ENCODE data around the gene P2RX2. TPM values are rescaled to one million over a fixed set of nuclear protein-coding genes. Genes with fewer than 3 reads are reported as not detected.

P2RX2 gene
- total RNA-seq, 1 experiment from 2014 or later, result not detected

GRCh38 chr12:132641811-132642650 is 23.5 kb downstream of the P2RX2 start:
- no peak for DNase-seq (ENCODE audit: low read depth, low spot score)
- in situ Hi-C loops (cut with HindIII; ENCODE audit: low pct_unique_long_range_greater_than_20kb, low sequenced_read_pairs), result no loop called here

GRCh38 chr12:132642846-132643835 is 24.6 kb downstream of the P2RX2 start:
- no peak for DNase-seq (ENCODE audit: low read depth, low spot score)
- in situ Hi-C loops (cut with HindIII; ENCODE audit: low pct_unique_long_range_greater_than_20kb, low sequenced_read_pairs), result no loop called here

GRCh38 chr12:132646850-132647249 is 28.3 kb downstream of the P2RX2 start:
- in situ Hi-C loops (cut with HindIII; ENCODE audit: low pct_unique_long_range_greater_than_20kb, low sequenced_read_pairs), result no loop called here
- DNase-seq (ENCODE audit: low read depth, low spot score), result no peak

- in situ Hi-C loops (cut with HindIII; ENCODE audit: low pct_unique_long_range_greater_than_20kb, low sequenced_read_pairs), result no loop called here
- DNase-seq (ENCODE audit: low read depth, low spot score), result no peak
Measured at GRCh38 chr12:132647858-132648257, 29.3 kb downstream of the P2RX2 start.

GRCh38 chr12:132648616-132649225 is 30.1 kb downstream of the P2RX2 start:
- in situ Hi-C loops (cut with HindIII; ENCODE audit: low pct_unique_long_range_greater_than_20kb, low sequenced_read_pairs), result no loop called here
- DNase-seq (ENCODE audit: low read depth, low spot score), result no peak

- in situ Hi-C loops (cut with HindIII; ENCODE audit: low pct_unique_long_range_greater_than_20kb, low sequenced_read_pairs), result no loop called here
- no peak for DNase-seq (ENCODE audit: low read depth, low spot score)
Measured at GRCh38 chr12:132649226-132649945, 30.8 kb downstream of the P2RX2 start.

- in situ Hi-C loops (cut with HindIII; ENCODE audit: low pct_unique_long_range_greater_than_20kb, low sequenced_read_pairs), result no loop called here
Measured at GRCh38 chr12:132651444-132652100, 33.0 kb downstream of the P2RX2 start.

GRCh38 chr12:132653567-132654290 is 35.2 kb downstream of the P2RX2 start:
- in situ Hi-C loops (cut with HindIII; ENCODE audit: low pct_unique_long_range_greater_than_20kb, low sequenced_read_pairs), result no loop called here
- no peak for DNase-seq (ENCODE audit: low read depth, low spot score)

More at GRCh38 chr12:132651444-132652100, 33.0 kb downstream of the P2RX2 start:
- no peak for DNase-seq (ENCODE audit: low read depth, low spot score)

GRCh38 chr12:132657004-132657727 is 38.6 kb downstream of the P2RX2 start:
- DNase-seq (ENCODE audit: low read depth, low spot score), result no peak
- in situ Hi-C loops (cut with HindIII; ENCODE audit: low pct_unique_long_range_greater_than_20kb, low sequenced_read_pairs), result no loop called here

GRCh38 chr12:132658149-132658894 is 39.7 kb downstream of the P2RX2 start:
- in situ Hi-C loops (cut with HindIII; ENCODE audit: low pct_unique_long_range_greater_than_20kb, low sequenced_read_pairs), result no loop called here
- DNase-seq (ENCODE audit: low read depth, low spot score), result no peak

- in situ Hi-C loops (cut with HindIII; ENCODE audit: low pct_unique_long_range_greater_than_20kb, low sequenced_read_pairs), result no loop called here
Measured at GRCh38 chr12:132659146-132659545, 40.6 kb downstream of the P2RX2 start.

GRCh38 chr12:132660052-132660451 is 41.5 kb downstream of the P2RX2 start:
- in situ Hi-C loops (cut with HindIII; ENCODE audit: low pct_unique_long_range_greater_than_20kb, low sequenced_read_pairs), result no loop called here
- no peak for DNase-seq (ENCODE audit: low read depth, low spot score)

More at GRCh38 chr12:132659146-132659545, 40.6 kb downstream of the P2RX2 start:
- DNase-seq (ENCODE audit: low read depth, low spot score), result no peak

GRCh38 chr12:132660996-132661395 is 42.4 kb downstream of the P2RX2 start:
- DNase-seq (ENCODE audit: low read depth, low spot score), result no peak
- in situ Hi-C loops (cut with HindIII; ENCODE audit: low pct_unique_long_range_greater_than_20kb, low sequenced_read_pairs), result no loop called here

GRCh38 chr12:132661972-132662371 is 43.4 kb downstream of the P2RX2 start:
- DNase-seq (ENCODE audit: low read depth, low spot score), result no peak
- in situ Hi-C loops (cut with HindIII; ENCODE audit: low pct_unique_long_range_greater_than_20kb, low sequenced_read_pairs), result no loop called here
